Heart left ventricle (tissue), 16 donors: Measurements from ENCODE around the gene PREB. TPM values are rescaled to one million over a fixed set of nuclear protein-coding genes. Genes with fewer than 3 reads are reported as not detected.

ENCODE experiments used
- ATAC-seq, 4 donors: fragments of 200-7000 bp; cut with Tn5 transposase; one replicate each; pipeline ENCODE4 v1.9.1; 2020 to 2022; ENCODE audit warnings: moderate library complexity in 4 of 4, mild to moderate bottlenecking in 3 of 4, moderate number of reproducible peaks in 1 of 4
- DNase-seq, 5 donors: peaks; one replicate each; pipeline ENCODE4 v3.0.0-alpha.2; 2020
- H3K27ac ChIP-seq, 12 donors: fragments of 200-600 bp; sonication (generic) in 4 of 12; one replicate each; pipeline versions ENCODE4 v1.5.0 to v1.8.0; 2016 to 2022; ENCODE audit warnings: mild to moderate bottlenecking in 2 of 12
- H3K27me3 ChIP-seq, 9 donors: fragments of 200-600 bp; sonication (generic) in 2 of 9; one replicate each; pipeline versions ENCODE4 v1.5.1 to v1.8.0; 2016 to 2022; ENCODE audit warnings: mild to moderate bottlenecking in 3 of 9
- H3K36me3 ChIP-seq, 9 donors: fragments of 200-600 bp; sonication (generic) in 2 of 9; one replicate each; pipeline versions ENCODE4 v1.5.0 to v1.8.0; 2018 to 2022; ENCODE audit warnings: mild to moderate bottlenecking in 2 of 9
- H3K4me1 ChIP-seq, 12 donors: fragments of 200-600 bp; sonication (generic) in 4 of 12; one replicate each; pipeline versions ENCODE4 v1.5.0 to v1.8.0; 2016 to 2022; ENCODE audit warnings: mild to moderate bottlenecking in 3 of 12
- H3K4me3 ChIP-seq, 12 donors: fragments of 200-600 bp; sonication (generic) in 4 of 12; one replicate each; pipeline versions ENCODE4 v1.5.0 to v1.8.0; 2017 to 2022; ENCODE audit warnings: mild to moderate bottlenecking in 9 of 12, moderate library complexity in 4 of 12
- H3K9me3 ChIP-seq, 12 donors: fragments of 200-600 bp; sonication (generic) in 4 of 12; one replicate each; pipeline versions ENCODE4 v1.5.0 to v1.8.0; 2016 to 2022; ENCODE audit warnings: mild to moderate bottlenecking in 1 of 12
- CTCF ChIP-seq, 12 donors: fragments of 200-600 bp; sonication (generic) in 4 of 12; IDR thresholded peaks; one replicate each; pipeline versions ENCODE4 v1.5.0 to v1.8.0; 2018 to 2022; ENCODE audit warnings: antibody characterized with exemption in 12 of 12, mild to moderate bottlenecking in 5 of 12
- POLR2A ChIP-seq, 2 donors: fragments of 450-650 bp; IDR thresholded peaks; one replicate each; pipeline ENCODE4 v1.6.1; 2017; ENCODE audit warnings: antibody characterized with exemption in 2 of 2, mild to moderate bottlenecking in 2 of 2, moderate library complexity in 2 of 2
- WGBS, 4 donors: extraction: QIAGEN DNeasy Blood & Tissue Kit in 2 of 4; methylation state at CpG; one replicate each; pipeline versions ENCODE4 v1.1.5 to v1.1.7; 2013 to 2018; 5-methylcytosine and 5-hydroxymethylcytosine counted together
- intact Hi-C, 10 donors: fragments of 100-400 bp; cut with DNase I; formaldehyde crosslinking; loops; one replicate each; pipeline versions ENCODE4 v1.11.1 to v1.14.2; 2022
- polyA plus RNA-seq, 2 donors: library from polyadenylated mRNA; stranded (reverse); fragments of 200-250 nt; gene quantifications; one replicate each; pipeline ENCODE4 v1.2.3, GENCODE V29; 2013
- total RNA-seq, 9 donors: library from RNA; depleted of rRNA in 2 of 9; stranded (reverse); fragments of >200 nt in 2 of 9; fragmentation: NEBNext Ultra II Directional in 3 of 9; extraction: Animal tissue kit (Norgen Biotek cat#: 25700) in 3 of 9; gene quantifications; one replicate each; pipeline versions ENCODE4 v1.1.0 to v1.2.4, GENCODE V29; 2016 to 2023
- donor health status: ischemic (EF 13 %, LVEDD 7.1; RV severe dilation, severe dysfunction).
- donor health status: healthy with polysubstance abuse.
- donor health status: DM: no; HTN: yes; CAD: no.
- donor health status: DM: no; HTN: no; CAD: no.
- donor health status: ischemic (EF 25% LVEDD 6.9; RV normal size, moderate dysfunction).
- donor health status: ischemic (EF 25% LVEDD 5.7; RV mildly dilated, moderate dysfunction).
- donor health status: healthy.
- donor health status: DM: yes; HTN: yes; CAD: no.
- donor health status: ischemic (EF 35%, LVEDD 5.7; RV mildly dilated, moderate dysfunction).
- donor health status: nonischemic (EF 11% LVEDD 7.7; RV severe dilation, severe dysfunction).
- donor health status: DM: yes; HTN: yes; CAD: no.
- donor health status: PGD.
- donor health status: ischemic (EF 29% LVEDD 5.4; RV normal size, mild dysfunction).
- donor health status: nonischemic (EF 23%, LVEDD 6.1; RV moderate dilation, normal function).

The PREB gene
- total and polyA plus RNA-seq, 11 donors, result 41.1 to 99.4 (median 49.3) TPM

DNA sequence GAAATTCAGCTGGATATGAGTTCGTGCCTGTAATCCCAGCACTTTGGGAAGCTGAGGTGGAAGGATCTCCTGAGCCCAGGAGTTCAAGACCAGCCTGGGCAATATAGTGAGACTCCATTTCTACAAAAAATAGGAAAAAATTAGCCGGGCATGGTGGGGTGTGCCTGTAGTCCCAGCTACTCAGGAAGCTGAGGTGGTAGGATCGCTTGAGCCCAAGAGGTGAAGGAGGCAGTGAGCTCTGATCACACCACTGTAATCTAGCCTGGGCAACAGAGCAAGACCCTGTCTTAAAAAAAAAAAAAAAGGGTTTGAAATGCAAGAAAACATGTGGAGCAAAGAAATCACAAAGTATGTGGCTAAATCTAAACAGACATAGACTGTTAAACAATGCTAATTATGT is 25.4 kb downstream of the PREB start:
- intact Hi-C loops, result loop anchor here in 1 of 10 donors (10.0 kb wide), 1 partner anchor 196 kb away; the partner anchor contains the start of gene UCN
- Histone ChIP-seq H3K4me3 (no peak overlapping the region), H3K27me3 (peaks cover 0 to 7% (median 0%) of the 10 kb centered on the region in 9 donors), H3K9me3 (no peaks in the 10 kb centered on the region), H3K27ac (no peak overlapping the region), H3K4me1 (no peaks in the 10 kb centered on the region), H3K36me3 (no peaks in the 10 kb centered on the region)
- DNase-seq, result no peak
- TF ChIP-seq CTCF (IDR thresholded peaks at IDR 0.05) (no peak), POLR2A (IDR thresholded peaks at IDR 0.05) (no peak)
- ATAC-seq, result no peak
- 82 to 94% (median 89%) methylated on average over 3 of the region's 3 CpGs for whole genome bisulfite sequencing, 4 donors

GRCh38 chr2:27108221-27108620 is 26.2 kb downstream of the PREB start:
- H3K4me1 ChIP-seq, result no peaks in the 10 kb centered on the region
- H3K36me3 ChIP-seq, result no peaks in the 10 kb centered on the region
- H3K4me3 ChIP-seq, result no peak overlapping the region
- no peak overlapping the region for H3K27ac ChIP-seq
- 76 to 93% (median 85%) methylated on average over 2 of the region's 2 CpGs for WGBS, 4 donors
- intact Hi-C loops, result loop anchor here in 1 of 10 donors (10.0 kb wide), 1 partner anchor 197 kb away; the partner anchor contains the start of gene UCN
- H3K27me3 ChIP-seq, result peaks cover 0 to 7% (median 0%) of the 10 kb centered on the region in 9 donors
- no peaks in the 10 kb centered on the region for H3K9me3 ChIP-seq
- TF ChIP-seq POLR2A (IDR thresholded peaks at IDR 0.05) (no peak), CTCF (IDR thresholded peaks at IDR 0.05) (no peak)
- ATAC-seq (no peak), DNase-seq (no peak)

DNA sequence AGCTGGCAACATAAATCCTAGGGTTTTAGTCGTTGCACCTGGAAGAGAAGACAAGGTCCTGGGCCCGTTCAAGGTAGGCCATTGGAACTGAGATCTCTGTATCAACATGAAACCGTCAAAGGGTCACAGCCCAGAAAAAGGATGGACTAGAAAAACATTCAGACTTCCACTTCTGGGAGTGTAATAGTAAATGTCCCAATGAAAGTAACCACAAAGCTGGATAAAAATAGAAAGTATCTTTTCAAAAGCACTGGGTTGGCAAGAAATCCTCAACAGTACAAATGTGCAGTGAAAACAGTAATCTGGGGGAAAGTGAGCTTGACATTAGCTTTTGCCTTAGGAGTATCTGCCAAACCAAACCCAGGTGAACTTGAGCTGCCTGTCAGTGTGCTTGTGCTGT is 28.5 kb downstream of the PREB start:
- no peaks in the 10 kb centered on the region for H3K36me3 ChIP-seq
- H3K27me3 ChIP-seq, result peaks cover 0 to 7% (median 0%) of the 10 kb centered on the region in 9 donors
- H3K4me1 ChIP-seq, result no peaks in the 10 kb centered on the region

GRCh38 chr2:27102329-27102728 is 32.1 kb downstream of the PREB start:
- intact Hi-C loops, result loop anchor here in 2 of 10 donors (5.0 to 10.0 kb wide), 2 partner anchors 180 to 202 kb away; partner anchors contain the start of genes TRIM54 (in 1 of the 2) and UCN (in 1 of the 2)
- 77 to 85% (median 78%) methylated on average over 3 to 5 of the region's 5 CpGs for WGBS, 4 donors
- ATAC-seq, result no peak
- H3K4me3 ChIP-seq, result no peak overlapping the region
- DNase-seq, result no peak
- peaks cover 0 to 2% (median 0%) of the 10 kb centered on the region in 12 donors for H3K4me1 ChIP-seq
- H3K36me3 ChIP-seq, result no peaks in the 10 kb centered on the region
- H3K27ac ChIP-seq, result no peak overlapping the region
- no peak for TF ChIP-seq POLR2A (IDR thresholded peaks at IDR 0.05)
- no peak for TF ChIP-seq CTCF (IDR thresholded peaks at IDR 0.05)
- peaks cover 0 to 7% (median 0%) of the 10 kb centered on the region in 9 donors for H3K27me3 ChIP-seq
- no peaks in the 10 kb centered on the region for H3K9me3 ChIP-seq

More for the DNA sequence above, 28.5 kb downstream of the PREB start:
- Histone ChIP-seq H3K4me3 (no peak overlapping the region), H3K27ac (no peak overlapping the region), H3K9me3 (no peaks in the 10 kb centered on the region)
- DNase-seq (no peak), ATAC-seq (no peak)
- WGBS, 4 donors, result 62 to 79% (median 75%) methylated on average over 3 of the region's 3 CpGs
- TF ChIP-seq CTCF (IDR thresholded peaks at IDR 0.05) (no peak), POLR2A (IDR thresholded peaks at IDR 0.05) (no peak)
- intact Hi-C loops, result loop anchor here in 1 of 10 donors (10.0 kb wide), 1 partner anchor 199 kb away; the partner anchor contains the start of gene UCN
